CD4-positive, alpha-beta T cell treated with Interleukin-4 for 1 hour (primary cell): ENCODE results near the gene HACD2.

Experiments
- DNase-seq, 2 donors: peaks; one replicate each; pipeline ENCODE4 v3.0.0-alpha.2; 2020 to 2022

HACD2 gene

DNA sequence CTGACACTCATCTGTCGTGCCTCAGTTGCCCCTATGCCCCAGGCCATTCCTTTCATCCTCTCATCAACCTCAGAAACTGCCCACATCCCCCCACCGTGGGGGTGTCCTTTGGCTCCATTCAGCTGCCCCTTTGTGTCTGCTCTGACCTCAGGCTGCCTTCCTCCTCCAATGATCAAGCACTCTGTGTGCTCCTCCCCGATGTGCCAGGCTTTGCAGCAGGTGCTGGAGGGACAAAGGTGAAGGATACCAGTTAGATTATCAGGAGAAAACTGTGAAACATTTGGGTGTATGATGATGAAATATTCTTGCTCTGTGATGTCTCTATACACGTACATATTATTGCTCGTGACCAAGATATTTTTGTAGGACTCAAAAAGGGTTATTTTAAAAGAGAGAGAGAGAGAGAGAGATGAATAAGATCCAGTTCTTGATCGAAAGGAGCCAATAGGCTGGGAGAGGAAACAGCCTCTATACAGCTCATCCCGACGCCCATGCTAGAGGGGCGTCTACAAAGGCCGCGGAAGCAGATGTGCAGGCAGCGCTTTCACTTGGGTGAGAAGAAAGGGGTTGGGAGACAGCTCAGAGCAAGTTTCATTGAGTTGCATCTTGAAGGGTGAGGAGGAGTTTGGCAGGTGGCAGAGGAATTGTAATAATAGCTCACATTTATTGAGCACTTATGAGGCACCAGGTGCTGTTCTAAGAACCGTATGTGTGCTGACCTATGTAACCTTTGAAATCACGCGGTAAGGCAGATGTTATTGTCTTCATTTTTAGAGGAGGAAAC lies 107.7 kb downstream of the HACD2 start:
- DNase-seq = no peak

DNA sequence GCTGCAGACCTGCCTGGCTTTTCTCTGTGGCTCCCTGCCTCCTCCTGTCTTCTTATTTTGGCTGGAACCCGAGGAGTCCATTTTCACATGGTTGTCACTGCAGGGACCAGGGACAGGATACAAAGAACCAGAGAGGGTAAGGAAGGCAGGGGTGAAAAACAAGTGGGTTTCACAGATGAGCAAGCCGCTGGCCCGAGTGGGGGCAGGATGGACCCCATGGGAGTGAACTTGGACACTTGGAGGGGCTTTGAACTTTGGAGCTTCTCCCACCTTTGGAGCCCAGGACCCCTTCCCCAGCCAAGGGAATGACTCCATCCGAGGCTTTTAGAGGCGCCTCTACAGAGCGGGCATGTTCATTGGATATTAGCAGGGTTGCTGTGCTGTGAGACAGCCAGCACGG lies 109.1 kb downstream of the HACD2 start:
- no peak for DNase-seq

DNA sequence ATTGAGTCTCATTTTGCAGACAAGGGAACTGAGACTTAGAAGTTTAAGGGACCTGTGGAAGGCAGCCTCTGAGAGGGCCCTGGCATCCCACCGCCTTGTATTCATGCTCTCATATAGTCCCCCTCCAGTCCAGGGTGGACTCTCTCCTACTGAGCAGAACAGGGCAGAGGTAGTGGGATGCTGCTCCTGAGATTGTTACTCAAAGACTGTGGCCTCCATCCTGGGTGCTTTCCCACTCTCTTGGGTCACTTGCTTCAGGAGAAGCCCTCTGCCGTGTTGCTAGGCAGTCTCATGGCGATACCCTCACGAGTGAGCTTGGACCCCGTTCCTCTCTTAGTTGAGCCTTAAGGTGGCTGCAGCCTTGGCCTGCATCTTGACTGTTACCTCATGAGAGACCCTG lies 113.7 kb downstream of the HACD2 start:
- DNase-seq = no peak

DNA sequence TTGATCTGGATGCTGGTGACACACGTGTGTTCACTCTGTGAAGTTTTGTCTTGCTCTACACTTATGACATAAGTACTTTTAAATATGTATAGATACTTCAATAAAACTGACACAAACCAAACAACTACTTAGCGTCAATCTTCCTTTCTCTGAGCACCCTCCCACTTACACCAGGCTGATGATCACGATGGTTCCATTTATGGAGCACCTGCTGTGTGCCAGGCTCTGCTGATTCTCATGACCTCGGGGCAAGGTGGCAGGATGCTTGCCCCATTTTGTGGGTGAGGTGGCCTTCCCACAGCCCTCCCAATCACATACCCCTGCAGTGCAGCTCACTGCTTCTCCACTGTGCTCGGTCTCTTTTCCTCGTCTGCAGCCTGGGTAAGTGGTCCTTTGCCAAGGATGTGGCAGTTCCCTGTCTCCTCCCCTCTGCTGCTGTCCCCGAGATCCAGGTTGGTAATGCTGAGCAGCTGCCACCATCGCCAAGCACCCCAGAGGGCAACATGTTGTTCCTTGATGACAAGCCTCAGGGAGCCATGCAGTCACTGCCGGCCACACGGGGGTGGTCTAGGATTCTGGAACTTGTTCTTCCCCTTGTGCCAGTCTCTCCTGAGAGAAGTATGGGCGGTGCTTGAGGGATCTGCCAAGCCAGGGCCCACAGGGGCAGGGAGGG lies 115.4 kb downstream of the HACD2 start:
- no peak for DNase-seq

DNA sequence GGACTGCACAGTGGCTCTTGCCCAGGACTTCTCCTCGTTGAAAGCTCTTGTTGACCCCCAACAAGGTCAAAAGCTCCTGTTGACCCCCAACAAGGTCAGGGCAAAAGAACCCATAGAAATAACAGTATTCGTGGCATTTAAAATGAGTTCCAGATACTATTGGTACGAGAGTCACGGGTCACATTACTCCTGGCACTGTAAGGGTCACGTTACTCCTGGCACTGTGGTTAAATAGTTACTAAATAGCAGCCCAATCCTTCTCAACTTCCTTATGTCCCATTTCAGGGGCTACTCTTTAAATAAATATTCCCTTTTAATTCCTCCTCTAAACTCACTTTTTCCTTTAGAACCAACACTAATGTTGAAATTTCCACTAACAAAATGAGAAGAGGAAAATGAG lies 117.8 kb downstream of the HACD2 start:
- DNase-seq = no peak

DNA sequence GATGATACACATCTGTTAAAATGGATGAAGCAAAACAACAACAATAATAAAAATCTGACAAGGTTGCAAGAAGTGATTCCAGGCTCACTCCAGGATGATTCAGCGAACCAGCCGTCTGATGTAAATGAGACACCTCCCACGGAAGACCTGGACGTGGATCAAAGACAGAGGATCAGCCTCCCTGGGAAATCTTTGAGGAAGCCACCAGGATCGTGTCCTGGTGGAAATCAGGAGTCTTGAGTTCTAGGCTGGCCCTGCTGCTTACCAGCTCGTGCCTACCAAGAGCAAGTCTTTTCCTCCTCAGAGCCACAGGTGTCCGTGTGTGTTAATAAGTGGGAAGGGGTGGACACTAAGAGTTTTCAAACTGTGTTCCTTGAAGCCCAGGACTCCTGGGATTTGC lies 120.6 kb downstream of the HACD2 start:
- no peak for DNase-seq

DNA sequence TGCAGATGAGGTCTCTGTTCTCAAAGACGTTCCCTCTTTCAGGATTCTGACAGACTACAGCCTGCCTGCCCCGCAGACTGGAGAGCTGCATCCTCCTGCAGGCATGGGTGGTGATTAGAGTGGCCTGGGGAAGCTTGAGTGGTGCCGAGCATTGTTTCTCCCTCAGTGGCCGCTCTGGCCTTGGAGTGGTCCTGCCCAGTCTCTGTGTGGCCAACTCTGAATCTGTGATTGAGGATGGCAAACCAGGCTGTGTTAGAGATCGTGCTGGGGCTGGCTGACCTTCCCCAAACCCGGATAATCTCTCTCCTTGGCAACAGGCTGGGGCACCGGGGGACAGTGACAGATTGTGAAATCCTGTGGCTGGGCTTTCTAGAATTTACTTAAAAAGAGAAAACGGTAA lies 125.0 kb downstream of the HACD2 start:
- no peak for DNase-seq

DNA sequence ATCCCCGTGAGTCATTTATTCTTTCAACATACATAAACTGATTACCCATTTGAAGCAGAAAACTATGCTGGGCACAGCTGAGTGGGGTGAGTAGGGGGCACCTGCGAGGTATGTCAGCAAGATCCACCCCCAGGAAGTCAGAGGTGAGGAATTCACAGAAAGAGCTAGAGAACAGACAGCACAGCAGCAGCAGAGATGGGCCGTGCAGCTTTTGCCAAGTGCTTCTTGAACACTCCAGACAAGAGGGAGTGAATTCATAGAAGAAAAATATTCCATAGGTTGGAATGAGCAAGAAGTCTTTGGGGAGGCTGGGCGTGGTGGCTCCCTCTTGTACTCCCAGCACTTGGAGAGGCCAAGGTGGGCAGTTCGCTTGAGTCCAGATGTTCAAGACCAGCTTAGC lies 126.6 kb downstream of the HACD2 start:
- DNase-seq = no peak

DNA sequence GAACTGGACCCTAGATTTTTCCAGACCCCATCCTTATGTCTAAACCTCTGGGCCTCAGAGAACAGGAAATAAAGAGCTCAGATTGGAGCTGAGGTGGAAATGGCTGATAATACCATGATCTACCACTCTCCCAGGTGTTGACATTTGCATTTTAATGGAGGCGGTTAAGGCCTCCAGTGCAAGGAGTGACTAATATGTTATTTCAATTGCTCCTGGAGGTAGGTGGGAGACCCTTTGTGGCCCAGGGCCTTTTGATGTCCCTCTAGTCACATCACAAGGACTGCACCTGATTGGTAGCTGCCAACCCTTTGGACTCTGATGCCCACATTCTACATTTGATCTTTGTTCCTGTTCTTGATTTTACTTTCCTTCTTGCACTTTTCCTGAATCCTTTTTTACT lies 127.0 kb downstream of the HACD2 start:
- no peak for DNase-seq

DNA sequence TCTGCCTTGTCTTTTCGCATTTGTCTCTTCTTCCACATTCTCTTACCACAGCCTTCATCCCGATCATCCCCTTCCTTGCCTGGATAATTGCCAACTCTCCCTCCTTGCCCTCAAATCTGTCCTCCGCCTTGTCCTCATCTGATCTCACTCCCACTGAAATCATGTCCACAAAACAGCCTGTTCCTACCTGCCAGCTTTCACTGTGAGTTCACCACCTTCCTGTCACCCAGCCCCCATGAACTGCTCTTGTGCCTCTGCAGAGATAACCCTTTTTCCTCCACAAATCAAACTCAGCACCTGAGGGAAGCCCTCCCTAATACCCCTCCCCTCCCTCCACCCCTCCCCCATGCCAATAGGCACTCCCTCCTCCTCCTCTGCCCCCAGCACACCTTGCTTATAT lies 131.2 kb downstream of the HACD2 start:
- no peak for DNase-seq

DNA sequence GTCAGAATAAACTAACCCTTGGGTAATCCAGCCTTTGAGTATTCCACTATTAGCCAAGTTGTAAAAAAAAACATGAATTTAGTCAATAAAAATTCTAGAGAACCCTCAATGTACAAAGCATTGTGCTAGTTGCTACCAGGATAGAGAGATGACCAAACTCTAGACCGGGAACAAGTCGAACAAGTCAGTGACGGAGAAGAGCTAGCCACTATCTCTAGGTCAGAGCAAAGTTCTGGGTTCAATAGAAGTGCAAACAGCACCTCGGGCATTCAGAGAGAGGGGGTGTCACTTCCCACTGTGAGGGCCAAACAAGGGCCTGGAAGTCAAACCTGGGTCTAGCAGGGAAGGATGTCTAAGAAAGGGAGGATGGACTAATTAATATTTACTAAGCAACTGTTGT lies 133.7 kb downstream of the HACD2 start:
- no peak for DNase-seq

DNA sequence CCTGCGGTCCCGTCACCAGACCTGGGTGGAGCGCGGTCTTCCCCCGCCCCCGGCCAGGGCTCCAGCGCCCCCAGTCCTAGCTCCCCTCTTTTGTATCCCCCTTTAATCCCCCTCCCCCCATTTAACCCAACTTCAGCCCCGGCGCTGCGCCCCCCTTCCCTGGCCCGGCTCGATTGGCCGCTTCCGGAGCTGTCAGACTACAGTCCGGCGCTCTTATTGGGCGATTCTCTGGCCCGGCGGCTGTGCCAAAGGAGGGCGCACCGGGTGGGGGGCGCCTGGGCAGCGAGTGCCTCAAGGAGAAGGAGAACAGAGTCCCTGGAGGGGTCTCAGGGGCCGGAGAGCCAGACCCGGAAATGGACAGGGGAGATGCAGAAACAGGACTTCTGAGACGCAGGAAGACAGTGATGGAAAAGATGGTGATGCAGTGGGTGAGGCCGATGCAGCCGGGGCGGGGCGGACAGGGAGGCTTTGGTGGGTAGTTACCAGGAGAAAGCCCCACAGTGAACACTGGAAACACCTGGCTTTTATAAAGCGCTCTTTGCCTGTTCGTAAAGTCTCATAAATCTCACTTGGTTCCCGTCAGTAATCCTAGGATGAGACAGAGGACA lies 134.8 kb downstream of the HACD2 start:
- no peak for DNase-seq

DNA sequence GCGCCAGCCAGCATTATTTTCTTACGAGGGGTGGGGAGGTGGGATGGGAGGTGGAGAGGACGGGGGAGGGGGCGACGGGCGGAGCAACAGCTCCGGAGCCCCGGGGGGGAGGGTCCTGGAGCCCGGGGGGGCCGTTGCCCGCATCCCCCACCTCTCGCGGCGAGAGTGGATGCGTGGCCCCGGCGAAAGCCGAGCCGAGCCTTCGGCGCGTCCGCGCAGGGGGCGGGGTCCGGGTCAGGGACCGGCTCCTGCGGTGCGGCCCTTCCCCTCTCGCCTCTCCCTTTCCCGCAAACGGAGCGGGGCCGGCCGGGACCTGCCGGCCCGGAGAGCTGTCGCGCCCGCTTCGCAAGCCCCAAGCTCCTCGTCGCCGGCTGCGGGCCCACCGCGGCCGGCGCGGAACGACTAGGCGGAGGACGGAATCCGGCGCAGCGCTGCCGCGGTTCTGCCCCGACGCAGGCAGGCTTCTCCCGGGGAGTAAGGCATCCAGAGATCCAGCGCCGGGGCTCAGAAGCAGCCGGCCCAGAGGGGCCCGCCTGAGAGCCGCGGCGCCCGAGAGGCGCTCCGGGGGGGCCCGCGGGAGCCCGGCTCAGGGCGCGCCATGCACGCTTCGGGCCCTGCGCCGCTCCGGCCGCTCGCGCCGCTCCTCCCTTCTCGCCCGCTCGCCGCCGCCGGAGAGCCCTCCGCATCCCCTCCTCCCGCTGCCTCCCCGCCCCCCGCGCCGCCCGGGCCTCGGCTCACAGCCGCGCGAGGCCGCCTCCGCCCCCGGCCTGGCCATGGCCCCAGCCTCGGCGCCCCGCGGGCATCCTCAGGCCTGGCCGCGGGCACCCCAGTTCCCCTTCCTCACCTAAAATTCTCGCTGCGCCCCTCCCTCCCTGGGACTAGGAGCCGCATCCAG lies 135.5 kb downstream of the HACD2 start:
- no peak for DNase-seq

DNA sequence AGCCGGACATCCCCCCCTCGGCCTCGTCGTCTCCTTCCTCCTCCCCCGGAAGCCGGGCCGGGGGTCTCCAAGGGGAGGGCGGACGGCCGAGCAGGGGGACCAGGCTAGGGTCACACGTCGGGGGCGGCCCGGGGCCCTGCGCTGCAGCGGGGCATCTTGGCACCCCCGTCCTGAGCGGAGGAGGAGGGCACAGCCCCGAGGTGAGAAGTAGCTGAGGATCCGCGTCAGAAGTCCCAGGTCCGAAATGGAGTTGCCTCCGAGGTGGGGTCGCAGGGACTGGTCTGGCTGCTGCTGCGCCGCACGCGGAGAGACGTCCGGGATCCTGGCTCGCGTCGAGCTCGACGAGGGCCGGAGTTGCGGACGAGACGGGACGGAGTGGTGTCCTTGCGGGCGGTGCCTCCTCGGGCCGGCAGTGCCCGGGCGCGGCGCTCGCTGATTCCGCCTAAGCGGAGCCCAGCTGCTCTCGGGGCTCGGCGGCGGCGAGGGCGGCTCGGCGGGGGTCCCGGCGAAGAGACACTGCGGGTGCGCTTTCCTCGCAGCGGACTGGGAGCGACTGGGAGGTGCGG lies 136.2 kb downstream of the HACD2 start, which contains the start of gene ADCY5:
Gene ADCY5, minus strand, starts transcription at position 555 of the 566 bp plus-strand sequence. Its CDS starts 545 bp downstream, at position 10.
- peak in 1 of 2 donors; percentile 6 for DNase-seq

DNA sequence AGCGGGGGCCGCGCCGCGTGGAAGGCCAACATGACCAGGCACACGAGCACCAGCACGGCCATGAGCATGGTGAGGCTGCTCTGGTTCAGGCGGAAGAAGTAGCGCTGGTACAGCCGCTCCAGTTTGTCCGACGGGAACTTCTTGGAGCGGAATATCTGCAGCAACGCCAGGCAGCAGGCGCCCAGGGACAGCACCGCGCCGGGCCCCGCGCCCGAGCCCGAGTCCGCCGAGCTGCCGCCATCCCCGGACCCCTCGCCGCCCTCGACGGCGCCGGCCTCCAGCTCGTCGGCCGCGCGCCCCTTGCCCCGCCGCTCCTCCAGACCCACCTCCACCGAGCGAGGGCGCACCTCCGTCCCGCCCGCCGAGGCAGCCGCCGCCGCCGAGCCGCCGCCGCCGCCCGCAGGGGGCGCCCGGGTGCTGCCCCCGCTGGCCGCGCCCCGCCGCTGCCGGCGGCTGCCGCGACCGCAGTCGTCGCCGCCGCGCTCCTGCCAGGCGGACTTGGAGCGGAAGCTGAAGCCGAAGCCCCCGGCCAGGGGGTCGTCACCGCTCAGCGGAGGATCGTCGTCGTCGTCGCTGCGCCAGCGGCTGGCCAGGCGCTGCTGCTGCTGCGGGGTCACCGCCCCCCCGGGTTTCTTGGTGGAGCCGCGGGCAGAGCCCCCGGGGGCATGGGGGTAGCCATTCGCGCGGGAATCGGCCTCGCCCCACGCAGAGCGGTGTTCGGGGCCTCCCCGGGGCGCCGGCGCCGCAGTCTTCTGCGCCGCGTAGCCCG lies 136.9 kb downstream of the HACD2 start:
- peak; percentile 13 to 27 for DNase-seq

DNA sequence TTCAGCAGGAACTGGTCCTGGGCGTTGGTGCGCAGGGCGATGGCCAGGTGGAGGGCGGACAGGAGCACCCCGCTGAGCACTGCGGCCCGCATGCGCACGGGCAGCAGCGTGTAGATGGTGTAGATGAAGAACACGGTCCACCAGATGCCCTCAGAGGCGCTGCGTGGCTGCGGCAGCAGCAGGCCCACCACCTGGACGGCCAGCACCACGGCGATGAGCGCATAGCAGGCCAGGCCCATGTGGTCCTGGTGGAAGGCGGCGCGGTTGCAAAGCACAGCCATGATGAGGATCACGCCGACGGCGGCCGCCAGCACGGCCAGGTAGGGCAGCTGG lies 137.5 kb downstream of the HACD2 start:
- no peak for DNase-seq

DNA sequence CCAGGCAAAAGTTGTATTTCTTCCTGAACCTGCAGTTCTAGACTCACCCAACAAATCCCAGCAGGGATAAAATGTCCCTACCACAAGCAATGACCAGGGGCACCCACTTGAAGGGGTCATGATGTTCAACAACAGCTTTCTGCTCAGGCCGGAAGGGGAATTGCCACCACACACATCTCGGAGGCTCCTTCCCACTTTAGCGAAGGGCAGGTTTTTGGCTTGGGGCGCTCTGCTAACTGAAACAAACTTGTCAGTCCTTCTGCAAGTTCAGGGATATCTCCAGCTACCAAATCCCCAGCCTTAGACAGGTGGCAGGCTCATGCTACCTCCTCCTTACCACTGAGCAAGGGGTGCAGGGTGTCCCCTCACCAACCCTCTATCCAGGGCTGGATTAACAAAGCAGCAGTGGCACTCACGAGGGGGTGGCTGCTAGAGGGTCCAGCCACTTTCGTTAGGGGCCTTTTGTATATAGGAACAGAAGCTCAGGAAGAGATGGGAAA lies 138.2 kb downstream of the HACD2 start:
- no peak for DNase-seq

DNA sequence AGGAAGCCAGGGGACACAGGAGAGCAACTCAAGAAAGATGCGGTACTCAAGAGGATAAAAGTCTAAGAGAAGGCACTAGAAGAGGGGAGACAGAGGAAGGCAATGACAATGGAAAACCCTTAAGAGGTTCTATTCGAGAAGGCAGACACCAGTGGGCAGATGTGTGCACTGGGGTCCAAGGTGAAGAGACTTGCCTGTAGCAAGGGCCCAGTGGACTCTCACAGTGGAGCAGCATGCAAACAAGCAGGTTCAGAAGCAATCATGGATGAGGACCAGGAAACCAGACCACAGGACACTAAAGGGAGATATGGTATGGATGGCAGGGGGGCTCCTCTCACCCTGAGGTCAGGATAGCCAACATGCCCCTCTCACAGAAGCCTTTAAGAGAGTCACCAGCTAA lies 138.6 kb downstream of the HACD2 start:
- no peak for DNase-seq

DNA sequence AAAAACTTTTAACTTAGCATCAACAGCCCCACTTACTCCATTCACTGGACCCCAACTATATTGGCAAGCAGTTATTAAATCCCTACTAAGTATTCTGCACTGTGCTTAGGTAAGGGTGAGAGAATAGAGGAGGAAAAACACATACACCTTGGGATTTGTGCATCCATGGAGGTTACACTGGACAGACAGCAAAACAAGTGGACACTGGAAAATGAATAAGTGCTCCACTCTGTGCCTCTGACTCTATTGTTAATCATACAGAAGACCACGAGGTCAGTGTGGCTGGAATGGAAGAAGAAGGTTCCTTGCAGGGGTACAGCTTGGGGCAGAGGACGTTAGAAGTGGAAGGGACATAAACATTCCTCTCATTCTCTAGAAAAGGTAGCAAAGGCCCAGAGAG lies 139.2 kb downstream of the HACD2 start:
- DNase-seq = no peak

DNA sequence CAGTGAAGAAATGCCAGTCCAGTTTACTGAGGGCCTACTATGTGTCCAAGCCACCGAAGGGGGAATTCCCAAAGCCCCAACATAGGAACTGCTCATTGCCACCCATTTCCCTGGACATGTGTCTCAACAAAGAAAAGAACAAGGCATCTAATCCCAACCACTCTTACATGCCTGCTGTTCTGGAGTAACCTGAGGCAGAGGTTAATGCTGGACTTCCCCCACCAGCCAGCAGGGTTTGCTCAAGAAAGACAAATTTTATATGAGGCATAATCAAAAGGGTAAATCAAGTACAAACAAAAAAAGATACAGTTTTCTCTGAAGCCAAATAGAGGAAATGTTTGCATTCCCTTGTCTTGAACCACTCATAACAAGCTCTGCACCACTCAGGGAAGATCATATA lies 140.1 kb downstream of the HACD2 start:
- no peak for DNase-seq

DNA sequence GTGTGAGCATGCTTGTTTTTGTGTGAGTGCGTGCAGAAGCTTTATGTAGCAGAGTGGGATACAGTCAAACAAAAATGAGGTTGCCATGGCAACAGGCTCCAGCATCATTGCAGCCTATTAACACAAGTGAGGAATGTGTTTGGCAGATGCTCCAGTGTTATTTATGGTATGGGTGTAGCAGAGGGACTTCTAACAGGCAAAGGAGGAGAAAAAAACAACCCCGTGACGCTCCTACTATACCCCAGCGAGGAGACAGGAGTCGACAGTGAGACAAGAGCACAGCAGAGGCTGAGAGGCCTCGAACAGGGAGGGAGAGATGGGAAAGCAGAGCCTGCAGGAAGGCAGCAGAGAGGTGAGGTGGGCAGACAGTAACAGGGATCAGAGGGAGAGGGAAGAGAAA lies 140.8 kb downstream of the HACD2 start:
- DNase-seq = no peak

DNA sequence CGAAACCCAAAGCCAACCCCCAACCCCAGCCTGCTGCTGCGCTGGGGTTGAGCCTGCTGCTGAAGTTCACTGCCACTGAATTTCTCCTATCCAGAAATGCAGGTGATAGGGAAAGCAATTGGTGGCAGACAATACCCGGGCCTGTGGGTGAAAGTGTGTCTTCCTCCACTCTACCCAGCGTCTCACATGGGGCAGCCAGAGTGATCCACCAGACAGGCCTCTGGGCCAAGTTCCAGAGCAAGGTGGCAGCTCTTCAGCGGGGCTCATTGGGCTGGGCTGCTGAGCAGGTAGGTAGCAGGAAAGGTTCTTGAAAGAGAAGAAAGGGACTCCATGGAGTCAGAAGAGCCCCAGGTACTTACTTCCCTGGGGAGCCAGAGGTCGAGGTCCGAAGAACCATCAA lies 141.9 kb downstream of the HACD2 start:
- DNase-seq = no peak
